Measurements from ENCODE around the gene CYP27B1.

GRCh38 chr12:57793920-57794319, 27.0 kb upstream of the CYP27B1 start:
- TF ChIP-seq, protein P1, sequence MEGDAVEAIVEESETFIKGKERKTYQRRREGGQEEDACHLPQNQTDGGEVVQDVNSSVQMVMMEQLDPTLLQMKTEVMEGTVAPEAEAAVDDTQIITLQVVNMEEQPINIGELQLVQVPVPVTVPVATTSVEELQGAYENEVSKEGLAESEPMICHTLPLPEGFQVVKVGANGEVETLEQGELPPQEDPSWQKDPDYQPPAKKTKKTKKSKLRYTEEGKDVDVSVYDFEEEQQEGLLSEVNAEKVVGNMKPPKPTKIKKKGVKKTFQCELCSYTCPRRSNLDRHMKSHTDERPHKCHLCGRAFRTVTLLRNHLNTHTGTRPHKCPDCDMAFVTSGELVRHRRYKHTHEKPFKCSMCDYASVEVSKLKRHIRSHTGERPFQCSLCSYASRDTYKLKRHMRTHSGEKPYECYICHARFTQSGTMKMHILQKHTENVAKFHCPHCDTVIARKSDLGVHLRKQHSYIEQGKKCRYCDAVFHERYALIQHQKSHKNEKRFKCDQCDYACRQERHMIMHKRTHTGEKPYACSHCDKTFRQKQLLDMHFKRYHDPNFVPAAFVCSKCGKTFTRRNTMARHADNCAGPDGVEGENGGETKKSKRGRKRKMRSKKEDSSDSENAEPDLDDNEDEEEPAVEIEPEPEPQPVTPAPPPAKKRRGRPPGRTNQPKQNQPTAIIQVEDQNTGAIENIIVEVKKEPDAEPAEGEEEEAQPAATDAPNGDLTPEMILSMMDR (IDR thresholded peaks at IDR 0.05 in 8 of 11, conservative IDR thresholded peaks at IDR 0.05 in 3 of 11), result no peak
- TF ChIP-seq POLR2A (IDR thresholded peaks at IDR 0.05), result no peak
